Upper lobe of right lung (tissue), 1 donor: ENCODE results near the gene NAT8L. TPM values are rescaled to one million over a fixed set of nuclear protein-coding genes. Genes with fewer than 3 reads are reported as not detected.
"Not testable (repeated sequence)": the region's sequence is repeated elsewhere in the genome, so short reads cannot be mapped to it uniquely, and the experiment has no call there.

Source experiments
- ATAC-seq: fragments of 200-7000 bp; cut with Tn5 transposase; one replicate; pipeline ENCODE4 v1.9.1; 2020; ENCODE audit warnings: mild to moderate bottlenecking, moderate library complexity
- DNase-seq: peaks from one replicate; pipeline ENCODE4 v3.0.0-alpha.2; 2020
- H3K27ac ChIP-seq: fragments of 200-600 bp; one replicate; pipeline ENCODE4 v1.8.0; 2022
- H3K27me3 ChIP-seq: fragments of 200-600 bp; one replicate; pipeline ENCODE4 v1.8.0; 2022; ENCODE audit warnings: mild to moderate bottlenecking
- H3K36me3 ChIP-seq: fragments of 200-600 bp; one replicate; pipeline ENCODE4 v1.8.0; 2022
- H3K4me1 ChIP-seq: fragments of 200-600 bp; one replicate; pipeline ENCODE4 v1.8.0; 2022
- H3K4me3 ChIP-seq: fragments of 200-600 bp; one replicate; pipeline ENCODE4 v1.8.0; 2022; ENCODE audit warnings: mild to moderate bottlenecking
- H3K9me3 ChIP-seq: fragments of 200-600 bp; one replicate; pipeline ENCODE4 v1.8.0; 2022
- CTCF ChIP-seq: fragments of 200-600 bp; IDR thresholded peaks from one replicate; pipeline ENCODE4 v1.8.0; 2022; ENCODE audit warnings: antibody characterized with exemption
- intact Hi-C: fragments of 100-400 bp; cut with DNase I; formaldehyde crosslinking; loops from one replicate; pipeline ENCODE4 v1.11.0; 2022
- total RNA-seq: library from RNA; stranded (reverse); fragmentation: NEBNext Ultra II Directional; extraction: Animal tissue kit (Norgen Biotek cat#: 25700); gene quantifications from one replicate; pipeline ENCODE4 v1.2.1, GENCODE V29; 2021
- donor health status: DM: no; HTN: yes; CAD: no; lungs with severe emphysema.

The NAT8L gene
- total RNA-seq, 1 donor from 2014 or later: 0.46 TPM

- peaks cover 16% of the 10 kb centered on the region for H3K27me3 ChIP-seq
- ATAC-seq: no peak
- no peak for DNase-seq
- no peak for TF ChIP-seq CTCF
- H3K9me3 ChIP-seq: no peaks in the 10 kb centered on the region
- H3K4me3 ChIP-seq: no peak overlapping the region
- intact Hi-C loops: no loop called here
- no peak overlapping the region for H3K27ac ChIP-seq
- no peaks in the 10 kb centered on the region for H3K36me3 ChIP-seq
- H3K4me1 ChIP-seq: no peaks in the 10 kb centered on the region
Measured at GRCh38 chr4:2025817-2026216, 33.3 kb upstream of the NAT8L start.

GRCh38 chr4:2027120-2027519 is 32.0 kb upstream of the NAT8L start:
- H3K9me3 ChIP-seq, H3K4me1 ChIP-seq, H3K27ac ChIP-seq, intact Hi-C loops, H3K4me3 ChIP-seq, DNase-seq, ATAC-seq, H3K27me3 ChIP-seq, H3K36me3 ChIP-seq: not testable (repeated sequence)

GRCh38 chr4:2031161-2031560 is 28.0 kb upstream of the NAT8L start:
- H3K4me3 ChIP-seq, ATAC-seq, H3K36me3 ChIP-seq, intact Hi-C loops, H3K27ac ChIP-seq, H3K4me1 ChIP-seq, DNase-seq, H3K9me3 ChIP-seq, H3K27me3 ChIP-seq: not testable (repeated sequence)

GRCh38 chr4:2036327-2036726 is 22.8 kb upstream of the NAT8L start:
- DNase-seq (peak; percentile 22), ATAC-seq (no peak)
- Histone ChIP-seq H3K9me3 (no peaks in the 10 kb centered on the region), H3K27ac (no peak overlapping the region), H3K36me3 (no peaks in the 10 kb centered on the region), H3K4me1 (peaks cover 11% of the 10 kb centered on the region), H3K27me3 (peaks cover 29% of the 10 kb centered on the region), H3K4me3 (no peak overlapping the region)
- intact Hi-C loops: no loop called here
- TF ChIP-seq CTCF: no peak

GRCh38 chr4:2036866-2037265 is 22.3 kb upstream of the NAT8L start:
- intact Hi-C loops: no loop called here
- Histone ChIP-seq H3K27me3 (peaks cover 32% of the 10 kb centered on the region), H3K36me3 (no peaks in the 10 kb centered on the region), H3K9me3 (no peaks in the 10 kb centered on the region), H3K4me3 (no peak overlapping the region), H3K27ac (no peak overlapping the region), H3K4me1 (peaks cover 13% of the 10 kb centered on the region)
- TF ChIP-seq CTCF: no peak
- no peak for DNase-seq
- ATAC-seq: no peak

- no peaks in the 10 kb centered on the region for H3K9me3 ChIP-seq
- H3K4me3 ChIP-seq: peak overlapping the region; percentile 66
- no peak overlapping the region for H3K27ac ChIP-seq
- intact Hi-C loops: no loop called here
- H3K4me1 ChIP-seq: peaks cover 18% of the 10 kb centered on the region
- TF ChIP-seq CTCF: no peak
- ATAC-seq (peak; percentile 2), DNase-seq (peak; percentile 63)
- H3K27me3 ChIP-seq: peaks cover 40% of the 10 kb centered on the region
- no peaks in the 10 kb centered on the region for H3K36me3 ChIP-seq
Measured at GRCh38 chr4:2040391-2041238, 18.5 kb upstream of the NAT8L start.
